Heart right ventricle (tissue), 16 donors: ENCODE data around the gene MAP3K15. TPM values are rescaled to one million over a fixed set of nuclear protein-coding genes. Genes with fewer than 3 reads are reported as not detected.
"Not testable (repeated sequence)": the region's sequence is repeated elsewhere in the genome, so short reads cannot be mapped to it uniquely, and the experiment has no call there.

Source experiments
- ATAC-seq, 8 donors: fragments of 200-7000 bp; cut with Tn5 transposase; one replicate each; pipeline ENCODE4 v1.9.1; 2020; ENCODE audit warnings: mild to moderate bottlenecking in 8 of 8, moderate library complexity in 8 of 8, moderate number of reproducible peaks in 1 of 8
- DNase-seq, 2 donors: peaks; one replicate each; pipeline ENCODE4 v3.0.0-alpha.2; 2020
- H3K27ac ChIP-seq, 10 donors: fragments of 200-600 bp; sonication (generic) in 2 of 10; one replicate each; pipeline versions ENCODE4 v1.5.0 to v1.8.0; 2020 to 2022; ENCODE audit warnings: mild to moderate bottlenecking in 3 of 10
- H3K27me3 ChIP-seq, 7 donors: fragments of 200-600 bp; one replicate each; pipeline ENCODE4 v1.8.0; 2021 to 2022; ENCODE audit warnings: mild to moderate bottlenecking in 2 of 7
- H3K36me3 ChIP-seq, 9 donors: fragments of 200-600 bp; sonication (generic) in 1 of 9; one replicate each; pipeline versions ENCODE4 v1.5.0 to v1.8.0; 2020 to 2022; ENCODE audit warnings: mild to moderate bottlenecking in 2 of 9
- H3K4me1 ChIP-seq, 9 donors: fragments of 200-600 bp; sonication (generic) in 1 of 9; one replicate each; pipeline versions ENCODE4 v1.5.0 to v1.8.0; 2020 to 2022; ENCODE audit warnings: mild to moderate bottlenecking in 4 of 9
- H3K4me3 ChIP-seq, 10 donors: fragments of 200-600 bp; sonication (generic) in 2 of 10; one replicate each; pipeline versions ENCODE4 v1.5.0 to v1.8.0; 2020 to 2022; ENCODE audit warnings: mild to moderate bottlenecking in 7 of 10, moderate library complexity in 2 of 10
- H3K9me3 ChIP-seq, 11 donors: fragments of 200-600 bp in 10 of 11; sonication (generic) in 2 of 11; one replicate each; pipeline versions ENCODE4 v1.5.0 to v1.8.0; 2013 to 2022; ENCODE audit warnings: mild to moderate bottlenecking in 2 of 11, control low read depth in 1 of 11, moderate library complexity in 1 of 11
- WGBS, 2 donors: extraction: QIAGEN DNeasy Blood & Tissue Kit; methylation state at CpG; one replicate each; pipeline ENCODE4 v1.1.7; 2013; ENCODE audit warnings: inconsistent platforms in 1 of 2; 5-methylcytosine and 5-hydroxymethylcytosine counted together
- intact Hi-C, 10 donors: fragments of 100-400 bp; cut with DNase I; formaldehyde crosslinking; loops; one replicate each; pipeline versions ENCODE4 v1.11.1 to v1.14.2; 2022
- polyA plus RNA-seq, 2 donors: library from polyadenylated mRNA; stranded (reverse); fragments of 200-250 nt; gene quantifications; one replicate each; pipeline ENCODE4 v1.2.3, GENCODE V29; 2013
- total RNA-seq, 10 donors: library from RNA; stranded (reverse); fragmentation: NEBNext Ultra II Directional in 3 of 10; extraction: Animal tissue kit (Norgen Biotek cat#: 25700) in 3 of 10; gene quantifications; one replicate each; pipeline versions ENCODE4 v1.2.1 to v1.2.4, GENCODE V29; 2021 to 2023
- TF ChIP-seq, protein P1 (sequence below), 9 donors: fragments of 200-600 bp; sonication (generic) in 2 of 9; IDR thresholded peaks; one replicate each; pipeline versions ENCODE4 v1.5.0 to v1.8.0; 2021 to 2022; ENCODE audit warnings: antibody characterized with exemption in 9 of 9, mild to moderate bottlenecking in 5 of 9, moderate library complexity in 1 of 9
- donor health status: Arrhythmogenic right ventricular cardiomyopathy.
- donor health status: ischemic (EF 13 %, LVEDD 7.1; RV severe dilation, severe dysfunction).
- donor health status: healthy with polysubstance abuse.
- donor health status: DM: no; HTN: yes; CAD: no.
- donor health status: DM: no; HTN: no; CAD: no.
- donor health status: ischemic (EF 25% LVEDD 6.9; RV normal size, moderate dysfunction).
- donor health status: ischemic (EF 25% LVEDD 5.7; RV mildly dilated, moderate dysfunction).
- donor health status: healthy.
- donor health status: DM: yes; HTN: yes; CAD: no.
- donor health status: Ischemic cardiomyopathy.
- donor health status: ischemic (EF 35%, LVEDD 5.7; RV mildly dilated, moderate dysfunction).
- donor health status: nonischemic (EF 11% LVEDD 7.7; RV severe dilation, severe dysfunction).
- donor health status: DM: yes; HTN: yes; CAD: no.
- donor health status: PGD.
- donor health status: ischemic (EF 29% LVEDD 5.4; RV normal size, mild dysfunction).
- donor health status: nonischemic (EF 23%, LVEDD 6.1; RV moderate dilation, normal function).

Gene MAP3K15
- total and polyA plus RNA-seq, 12 donors = 0.13 to 0.23 (median 0.22) TPM; not detected in 9

DNA sequence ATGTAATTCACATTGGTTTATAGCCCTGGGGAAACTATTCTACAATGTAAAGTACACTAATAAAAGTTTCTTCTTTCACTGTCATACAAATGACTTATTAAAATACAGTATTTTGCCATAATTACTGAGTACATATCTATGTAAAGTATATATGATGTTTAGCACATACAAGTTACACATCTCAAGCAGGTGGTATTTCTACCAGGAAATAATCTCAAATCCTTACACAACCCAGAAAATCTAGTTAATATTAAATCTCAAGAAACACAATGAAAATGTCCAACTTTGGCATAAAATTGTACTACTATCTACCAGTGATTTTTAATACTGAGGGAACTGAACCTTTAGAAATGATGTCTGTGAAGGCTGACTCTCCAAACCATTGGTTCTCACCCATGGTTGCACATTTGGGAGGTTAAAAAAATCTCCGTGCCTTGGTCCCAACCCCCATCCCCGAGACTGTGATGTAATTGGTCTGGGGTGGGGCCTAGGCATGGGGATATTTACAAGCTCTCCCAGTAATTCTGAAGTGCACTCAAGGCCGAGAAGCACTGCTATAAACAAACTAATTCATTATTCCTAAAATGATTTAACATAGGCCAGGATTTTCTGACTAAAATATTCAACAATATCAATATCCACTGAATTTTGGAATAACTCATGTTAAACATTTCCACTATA is 27.6 kb downstream of the MAP3K15 start:
- Histone ChIP-seq H3K36me3 (no peaks in the 10 kb centered on the region), H3K4me3 (no peak overlapping the region), H3K4me1 (no peaks in the 10 kb centered on the region), H3K9me3 (no peaks in the 10 kb centered on the region), H3K27me3 (peaks cover 0 to 9% (median 0%) of the 10 kb centered on the region in 7 donors), H3K27ac (no peak overlapping the region)
- DNase-seq (no peak), ATAC-seq (no peak)
- TF ChIP-seq, protein P1, sequence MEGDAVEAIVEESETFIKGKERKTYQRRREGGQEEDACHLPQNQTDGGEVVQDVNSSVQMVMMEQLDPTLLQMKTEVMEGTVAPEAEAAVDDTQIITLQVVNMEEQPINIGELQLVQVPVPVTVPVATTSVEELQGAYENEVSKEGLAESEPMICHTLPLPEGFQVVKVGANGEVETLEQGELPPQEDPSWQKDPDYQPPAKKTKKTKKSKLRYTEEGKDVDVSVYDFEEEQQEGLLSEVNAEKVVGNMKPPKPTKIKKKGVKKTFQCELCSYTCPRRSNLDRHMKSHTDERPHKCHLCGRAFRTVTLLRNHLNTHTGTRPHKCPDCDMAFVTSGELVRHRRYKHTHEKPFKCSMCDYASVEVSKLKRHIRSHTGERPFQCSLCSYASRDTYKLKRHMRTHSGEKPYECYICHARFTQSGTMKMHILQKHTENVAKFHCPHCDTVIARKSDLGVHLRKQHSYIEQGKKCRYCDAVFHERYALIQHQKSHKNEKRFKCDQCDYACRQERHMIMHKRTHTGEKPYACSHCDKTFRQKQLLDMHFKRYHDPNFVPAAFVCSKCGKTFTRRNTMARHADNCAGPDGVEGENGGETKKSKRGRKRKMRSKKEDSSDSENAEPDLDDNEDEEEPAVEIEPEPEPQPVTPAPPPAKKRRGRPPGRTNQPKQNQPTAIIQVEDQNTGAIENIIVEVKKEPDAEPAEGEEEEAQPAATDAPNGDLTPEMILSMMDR (IDR thresholded peaks at IDR 0.05) = no peak
- 76 to 79% methylated on average over 3 of the region's 3 CpGs for WGBS, 2 donors
- intact Hi-C loops = no loop called here

GRCh38 chrX:19479458-19479857 is 35.9 kb downstream of the MAP3K15 start:
- intact Hi-C loops = no loop called here
- H3K27ac ChIP-seq = no peak overlapping the region
- no peak overlapping the region for H3K4me3 ChIP-seq
- no peaks in the 10 kb centered on the region for H3K27me3 ChIP-seq
- DNase-seq (no peak), ATAC-seq (no peak)
- H3K9me3 ChIP-seq = no peaks in the 10 kb centered on the region
- 92 to 95% methylated on average over 1 of the region's 1 CpG for WGBS, 2 donors
- no peaks in the 10 kb centered on the region for H3K36me3 ChIP-seq
- TF ChIP-seq, protein P1 (IDR thresholded peaks at IDR 0.05) = no peak
- no peaks in the 10 kb centered on the region for H3K4me1 ChIP-seq

GRCh38 chrX:19468383-19468782 is 46.9 kb downstream of the MAP3K15 start:
- 94 to 100% methylated on average over 1 of the region's 2 CpGs for WGBS, 2 donors
- ATAC-seq, intact Hi-C loops: not testable (repeated sequence)

GRCh38 chrX:19462879-19463278 is 52.4 kb downstream of the MAP3K15 start:
- H3K9me3 ChIP-seq = no peaks in the 10 kb centered on the region
- intact Hi-C loops = no loop called here
- H3K36me3 ChIP-seq = no peaks in the 10 kb centered on the region
- 87 to 95% methylated on average over 1 of the region's 1 CpG for WGBS, 2 donors
- TF ChIP-seq, protein P1 (IDR thresholded peaks at IDR 0.05) = no peak
- H3K27me3 ChIP-seq = peaks cover 0 to 3% (median 0%) of the 10 kb centered on the region in 7 donors
- DNase-seq = no peak
- no peaks in the 10 kb centered on the region for H3K4me1 ChIP-seq
- no peak overlapping the region for H3K27ac ChIP-seq
- ATAC-seq = no peak
- H3K4me3 ChIP-seq = no peak overlapping the region

More at GRCh38 chrX:19468383-19468782, 46.9 kb downstream of the MAP3K15 start:
- H3K27ac ChIP-seq, H3K4me1 ChIP-seq, H3K27me3 ChIP-seq, H3K36me3 ChIP-seq, H3K9me3 ChIP-seq, H3K4me3 ChIP-seq, DNase-seq: not testable (repeated sequence)

GRCh38 chrX:19462231-19462630 is 53.1 kb downstream of the MAP3K15 start:
- Histone ChIP-seq H3K9me3 (no peaks in the 10 kb centered on the region), H3K4me3 (no peak overlapping the region), H3K4me1 (no peaks in the 10 kb centered on the region), H3K27ac (no peak overlapping the region), H3K27me3 (peaks cover 0 to 8% (median 0%) of the 10 kb centered on the region in 7 donors), H3K36me3 (no peaks in the 10 kb centered on the region)
- 93 to 96% methylated on average over 2 of the region's 2 CpGs for WGBS, 2 donors
- TF ChIP-seq, protein P1 (IDR thresholded peaks at IDR 0.05) = no peak
- DNase-seq = no peak
- intact Hi-C loops = no loop called here
- ATAC-seq = no peak
